ENCODE data around the gene CD274. TPM values are rescaled to one million over a fixed set of nuclear protein-coding genes. Genes with fewer than 3 reads are reported as not detected.
A peak's percentile ranks its signal among the peaks of the same experiment; 100 is the strongest.

Gene CD274
- total and polyA plus RNA-seq, 2 donors (not counting 1 experiment from before 2014, with no cell fraction given), result 3.1 to 3.3 TPM

DNA sequence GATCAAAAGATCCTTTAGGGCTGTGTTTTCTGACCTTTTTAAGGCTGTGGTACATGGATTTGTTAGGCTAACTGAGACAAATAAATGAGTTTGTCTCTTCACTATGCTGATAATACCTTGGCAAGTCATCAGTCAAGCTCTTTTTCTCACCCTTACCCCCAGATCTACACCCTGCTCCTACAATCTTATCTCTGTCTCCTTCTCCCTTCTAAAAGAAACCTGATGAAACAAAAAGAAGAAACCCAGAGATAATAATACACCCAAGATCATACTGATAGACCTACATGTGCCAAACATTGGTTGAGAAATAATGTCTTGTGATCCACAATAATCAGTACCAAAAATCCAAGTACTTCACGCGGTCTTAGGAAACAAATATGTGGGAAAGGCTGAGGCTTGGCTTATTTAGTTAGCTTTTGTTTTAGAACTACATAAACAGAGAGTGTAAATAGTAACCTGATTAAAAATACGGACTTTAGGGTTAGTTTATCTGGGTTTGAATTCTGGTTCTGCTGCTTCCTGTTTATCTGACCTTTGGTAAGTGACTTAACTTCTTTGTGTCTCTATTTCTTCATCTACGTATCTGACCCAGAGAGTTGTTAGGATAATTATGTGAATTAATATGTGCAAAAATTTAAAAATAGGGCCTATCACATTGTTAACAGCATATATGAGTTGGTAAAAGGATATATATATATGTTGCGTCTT lies 35.2 kb downstream of the CD274 start:
- no peaks in the 10 kb centered on the region for H3K36me3 ChIP-seq (ENCODE audit: control insufficient read depth, insufficient read depth, low read length)
- H3K27me3 ChIP-seq (ENCODE audit: control insufficient read depth, insufficient read depth, low read length), result no peaks in the 10 kb centered on the region
- H3K79me2 ChIP-seq (ENCODE audit: control insufficient read depth, insufficient read depth, low read length), result no peaks in the 10 kb centered on the region
- no peak overlapping the region for H2AFZ ChIP-seq (ENCODE audit: low read length)
- H3K27ac ChIP-seq (ENCODE audit: insufficient read depth, low read length), result no peak overlapping the region
- no peak overlapping the region for H3K4me3 ChIP-seq (replicated peaks in 1 of 4; ENCODE audit: control extremely low read depth in 1 of 4, insufficient read depth in 1 of 4, low read depth in 3 of 4, low read length in 4 of 4)
- no peak overlapping the region for H3K4me2 ChIP-seq (ENCODE audit: extremely low read depth, insufficient read depth, low read length)
- H3K4me1 ChIP-seq (ENCODE audit: control insufficient read depth, extremely low read depth, insufficient read depth, low read length), result no peaks in the 10 kb centered on the region
- no peaks in the 10 kb centered on the region for H4K20me1 ChIP-seq (ENCODE audit: control insufficient read depth, extremely low read depth, insufficient read depth, low read length)
- no peak for TF ChIP-seq EZH2 (IDR thresholded peaks at IDR 0.05; ENCODE audit: low read length, missing control alignments)
- TF ChIP-seq, protein P1, sequence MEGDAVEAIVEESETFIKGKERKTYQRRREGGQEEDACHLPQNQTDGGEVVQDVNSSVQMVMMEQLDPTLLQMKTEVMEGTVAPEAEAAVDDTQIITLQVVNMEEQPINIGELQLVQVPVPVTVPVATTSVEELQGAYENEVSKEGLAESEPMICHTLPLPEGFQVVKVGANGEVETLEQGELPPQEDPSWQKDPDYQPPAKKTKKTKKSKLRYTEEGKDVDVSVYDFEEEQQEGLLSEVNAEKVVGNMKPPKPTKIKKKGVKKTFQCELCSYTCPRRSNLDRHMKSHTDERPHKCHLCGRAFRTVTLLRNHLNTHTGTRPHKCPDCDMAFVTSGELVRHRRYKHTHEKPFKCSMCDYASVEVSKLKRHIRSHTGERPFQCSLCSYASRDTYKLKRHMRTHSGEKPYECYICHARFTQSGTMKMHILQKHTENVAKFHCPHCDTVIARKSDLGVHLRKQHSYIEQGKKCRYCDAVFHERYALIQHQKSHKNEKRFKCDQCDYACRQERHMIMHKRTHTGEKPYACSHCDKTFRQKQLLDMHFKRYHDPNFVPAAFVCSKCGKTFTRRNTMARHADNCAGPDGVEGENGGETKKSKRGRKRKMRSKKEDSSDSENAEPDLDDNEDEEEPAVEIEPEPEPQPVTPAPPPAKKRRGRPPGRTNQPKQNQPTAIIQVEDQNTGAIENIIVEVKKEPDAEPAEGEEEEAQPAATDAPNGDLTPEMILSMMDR (conservative IDR thresholded peaks at IDR 0.05 in 1 of 2, IDR thresholded peaks at IDR 0.05 in 1 of 2; ENCODE audit: low read depth in 1 of 2, low read length in 2 of 2), result no peak
- H3K9me3 ChIP-seq (ENCODE audit: control insufficient read depth, insufficient read depth, low read depth, low read length), result no peaks in the 10 kb centered on the region
- DNase-seq (ENCODE audit: low read depth in 2 of 2), result no peak
- no peak overlapping the region for H3K9ac ChIP-seq (ENCODE audit: insufficient read depth, low read length)

DNA sequence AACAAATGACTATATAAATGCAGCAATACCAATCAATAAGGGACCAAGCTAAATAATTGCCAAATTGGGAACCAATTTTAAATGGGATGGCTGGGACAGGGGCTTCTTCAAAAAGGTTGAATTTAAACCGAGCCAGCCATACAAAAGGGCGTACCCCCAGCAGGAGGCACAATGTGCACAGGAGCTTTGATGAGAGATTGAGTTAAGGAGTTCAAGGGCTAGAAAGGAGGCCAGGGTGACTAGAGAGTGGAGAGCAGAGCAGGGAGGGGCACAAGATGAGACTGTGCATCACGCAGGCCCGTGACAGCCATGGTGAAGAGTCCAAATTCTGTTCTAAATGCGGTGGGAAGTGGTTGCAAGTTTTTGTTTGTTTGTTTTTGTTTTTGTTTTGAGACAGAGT lies 36.6 kb downstream of the CD274 start:
- H3K27ac ChIP-seq (ENCODE audit: insufficient read depth, low read length), result no peak overlapping the region
- H3K79me2 ChIP-seq (ENCODE audit: control insufficient read depth, insufficient read depth, low read length), result no peaks in the 10 kb centered on the region
- H3K9me3 ChIP-seq (ENCODE audit: control insufficient read depth, insufficient read depth, low read depth, low read length), result no peaks in the 10 kb centered on the region
- H2AFZ ChIP-seq (ENCODE audit: low read length), result no peak overlapping the region
- H4K20me1 ChIP-seq (ENCODE audit: control insufficient read depth, extremely low read depth, insufficient read depth, low read length), result no peaks in the 10 kb centered on the region
- no peaks in the 10 kb centered on the region for H3K27me3 ChIP-seq (ENCODE audit: control insufficient read depth, insufficient read depth, low read length)
- no peak overlapping the region for H3K4me2 ChIP-seq (ENCODE audit: extremely low read depth, insufficient read depth, low read length)
- H3K36me3 ChIP-seq (ENCODE audit: control insufficient read depth, insufficient read depth, low read length), result no peaks in the 10 kb centered on the region
- no peak for DNase-seq (ENCODE audit: low read depth in 2 of 2)
- TF ChIP-seq, protein P1 (conservative IDR thresholded peaks at IDR 0.05 in 1 of 2, IDR thresholded peaks at IDR 0.05 in 1 of 2; ENCODE audit: low read depth in 1 of 2, low read length in 2 of 2), result no peak
- TF ChIP-seq EZH2 (IDR thresholded peaks at IDR 0.05; ENCODE audit: low read length, missing control alignments), result no peak
- H3K4me3 ChIP-seq (replicated peaks in 1 of 4; ENCODE audit: control extremely low read depth in 1 of 4, insufficient read depth in 1 of 4, low read depth in 3 of 4, low read length in 4 of 4), result no peak overlapping the region
- H3K9ac ChIP-seq (ENCODE audit: insufficient read depth, low read length), result no peak overlapping the region
- H3K4me1 ChIP-seq (ENCODE audit: control insufficient read depth, extremely low read depth, insufficient read depth, low read length), result no peaks in the 10 kb centered on the region

DNA sequence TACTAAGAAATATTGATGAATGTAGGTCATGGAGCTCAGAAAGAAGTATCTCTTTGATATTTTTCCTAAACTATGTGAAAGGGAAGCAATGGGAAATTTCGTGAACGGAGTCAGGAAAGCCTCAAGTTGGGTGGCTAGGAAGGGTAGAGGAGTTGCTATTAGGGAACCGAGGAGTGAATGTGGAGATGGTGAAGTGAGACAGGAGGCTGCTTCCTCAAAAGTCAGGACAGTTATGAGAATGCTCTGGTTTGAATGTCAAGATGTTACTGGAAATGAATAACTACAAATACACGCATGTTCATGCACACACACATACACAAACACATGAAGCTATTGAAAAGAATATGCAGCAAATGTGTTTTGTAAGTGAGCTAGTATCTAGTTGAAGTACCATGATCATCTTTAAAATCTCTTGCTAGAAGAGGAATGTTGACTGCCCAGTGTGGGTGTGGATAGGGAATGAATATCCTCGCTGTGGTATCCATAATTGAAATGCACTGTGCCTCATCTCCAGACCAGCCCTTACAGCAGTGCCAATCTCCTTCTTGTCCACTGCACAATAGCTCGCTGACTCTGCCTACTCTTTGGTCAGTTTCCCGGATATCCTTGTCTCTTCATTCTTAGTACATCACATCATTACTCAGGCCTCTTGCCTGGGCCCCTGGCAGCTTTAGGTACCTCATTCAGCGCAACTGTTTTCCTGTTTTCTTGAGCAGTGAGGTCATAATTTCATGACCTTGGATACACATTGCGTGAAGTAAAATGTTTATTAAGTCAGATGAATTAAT lies 38.1 kb downstream of the CD274 start:
- no peaks in the 10 kb centered on the region for H4K20me1 ChIP-seq (ENCODE audit: control insufficient read depth, extremely low read depth, insufficient read depth, low read length)
- no peak overlapping the region for H3K4me3 ChIP-seq (replicated peaks in 1 of 4; ENCODE audit: control extremely low read depth in 1 of 4, insufficient read depth in 1 of 4, low read depth in 3 of 4, low read length in 4 of 4)
- peak in 1 of 2 donors; percentile 68 for DNase-seq (ENCODE audit: low read depth in 2 of 2)
- no peak overlapping the region for H3K4me2 ChIP-seq (ENCODE audit: extremely low read depth, insufficient read depth, low read length)
- H3K9ac ChIP-seq (ENCODE audit: insufficient read depth, low read length), result no peak overlapping the region
- TF ChIP-seq, protein P1 (conservative IDR thresholded peaks at IDR 0.05 in 1 of 2, IDR thresholded peaks at IDR 0.05 in 1 of 2; ENCODE audit: low read depth in 1 of 2, low read length in 2 of 2), result no peak
- TF ChIP-seq EZH2 (IDR thresholded peaks at IDR 0.05; ENCODE audit: low read length, missing control alignments), result no peak
- no peaks in the 10 kb centered on the region for H3K36me3 ChIP-seq (ENCODE audit: control insufficient read depth, insufficient read depth, low read length)
- H3K27me3 ChIP-seq (ENCODE audit: control insufficient read depth, insufficient read depth, low read length), result no peaks in the 10 kb centered on the region
- no peaks in the 10 kb centered on the region for H3K4me1 ChIP-seq (ENCODE audit: control insufficient read depth, extremely low read depth, insufficient read depth, low read length)
- no peaks in the 10 kb centered on the region for H3K9me3 ChIP-seq (ENCODE audit: control insufficient read depth, insufficient read depth, low read depth, low read length)
- no peaks in the 10 kb centered on the region for H3K79me2 ChIP-seq (ENCODE audit: control insufficient read depth, insufficient read depth, low read length)
- H3K27ac ChIP-seq (ENCODE audit: insufficient read depth, low read length), result no peak overlapping the region
- H2AFZ ChIP-seq (ENCODE audit: low read length), result no peak overlapping the region

Measured in fibroblast of lung (primary cell).